Neutrophil (primary cell): ENCODE data around the gene GOLGA6L10.
"Not testable (repeated sequence)": the region's sequence is repeated elsewhere in the genome, so short reads cannot be mapped to it uniquely, and the experiment has no call there.

Experiments used
- H3K27ac ChIP-seq: fragments of 200-600 bp; sonication (generic); 2 replicates; pipeline ENCODE4 v1.5.1; 2016; ENCODE audit warnings: mild to moderate bottlenecking, moderate library complexity
- H3K27me3 ChIP-seq: fragments of 200-600 bp; sonication (generic); 2 replicates; pipeline ENCODE4 v1.6.0; 2016; ENCODE audit warnings: mild to moderate bottlenecking
- H3K36me3 ChIP-seq: fragments of 200-600 bp; sonication (generic); 2 replicates; pipeline ENCODE4 v1.5.1; 2017
- H3K4me1 ChIP-seq, 2 experiments: fragments of 200-600 bp in 1 of 2; sonication (generic) in 1 of 2; 1 replicate in 1 of 2; 2 replicates in 1 of 2; pipeline versions ENCODE4 v1.5.1 to v1.6.1; 2013 to 2016; ENCODE audit warnings: low read depth in 1 of 2, low read length in 1 of 2, mild to moderate bottlenecking in 1 of 2, moderate library complexity in 1 of 2; ENCODE audit not compliant: control insufficient read depth in 1 of 2, insufficient read depth in 1 of 2
- H3K4me3 ChIP-seq, 2 experiments: fragments of 200-600 bp in 1 of 2; sonication (generic) in 1 of 2; 1 replicate in 1 of 2; 2 replicates in 1 of 2; pipeline ENCODE4 v1.5.1; 2013 to 2016; ENCODE audit warnings: low read depth in 1 of 2, low read length in 1 of 2, mild to moderate bottlenecking in 1 of 2, moderate library complexity in 1 of 2
- H3K9me3 ChIP-seq: fragments of 200-600 bp; sonication (generic); 2 replicates; pipeline ENCODE4 v1.5.1; 2016
- CTCF ChIP-seq: fragments of 200-600 bp; sonication (generic); IDR thresholded peaks from 2 replicates; pipeline ENCODE4 v1.5.1; 2016; ENCODE audit warnings: antibody characterized with exemption

Gene GOLGA6L10

GRCh38 chr15:82303956-82304777 is 45.1 kb downstream of the GOLGA6L10 start:
- H3K4me3 ChIP-seq: no peak overlapping the region
- no peaks in the 10 kb centered on the region for H3K9me3 ChIP-seq

DNA sequence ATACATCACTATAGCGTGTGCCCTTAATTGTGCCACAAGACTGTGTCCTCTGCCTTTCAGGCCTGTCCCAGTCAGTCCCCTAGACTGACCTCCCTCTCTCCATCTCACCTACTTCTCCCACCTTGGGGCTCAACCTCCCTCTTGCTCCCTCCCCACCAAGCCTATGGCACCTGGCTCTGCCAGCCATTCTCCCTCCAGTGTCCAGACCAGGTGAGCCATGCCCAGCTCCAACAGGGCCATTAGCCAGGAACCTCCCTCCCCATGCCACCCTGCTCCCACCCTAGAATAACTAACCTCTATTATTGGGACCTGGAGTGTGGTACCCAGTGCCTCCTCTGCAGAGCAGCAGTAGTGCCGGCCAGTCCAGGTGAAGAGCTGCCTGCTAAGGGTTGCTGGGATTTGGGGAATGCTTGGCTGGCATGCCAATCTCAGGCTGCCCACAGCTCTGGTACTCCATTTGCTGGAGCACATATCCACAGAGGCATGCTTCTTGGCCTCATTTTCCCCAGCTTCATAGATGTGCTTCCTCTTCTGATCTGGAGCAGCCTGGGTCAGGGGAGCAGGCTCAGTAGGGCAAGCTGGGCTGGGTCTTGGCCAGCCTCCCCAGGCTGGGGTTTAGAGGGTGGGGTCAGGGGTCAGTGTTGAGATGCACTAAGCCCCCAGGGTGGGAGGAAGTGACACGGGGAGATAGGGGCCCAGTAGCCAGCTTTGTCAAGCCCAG is 47.8 kb downstream of the GOLGA6L10 start:
- no peak for TF ChIP-seq CTCF
- no peaks in the 10 kb centered on the region for H3K9me3 ChIP-seq
- no peaks in the 10 kb centered on the region for H3K4me1 ChIP-seq
- no peak overlapping the region for H3K4me3 ChIP-seq
- peaks cover 13% of the 10 kb centered on the region for H3K27me3 ChIP-seq
- H3K36me3 ChIP-seq: no peaks in the 10 kb centered on the region
- H3K27ac ChIP-seq: no peak overlapping the region

More at GRCh38 chr15:82303956-82304777, 45.1 kb downstream of the GOLGA6L10 start:
- Histone ChIP-seq H3K4me1 (no peaks in the 10 kb centered on the region), H3K27ac (no peak overlapping the region), H3K27me3 (no peaks in the 10 kb centered on the region), H3K36me3 (no peaks in the 10 kb centered on the region)
- no peak for TF ChIP-seq CTCF

DNA sequence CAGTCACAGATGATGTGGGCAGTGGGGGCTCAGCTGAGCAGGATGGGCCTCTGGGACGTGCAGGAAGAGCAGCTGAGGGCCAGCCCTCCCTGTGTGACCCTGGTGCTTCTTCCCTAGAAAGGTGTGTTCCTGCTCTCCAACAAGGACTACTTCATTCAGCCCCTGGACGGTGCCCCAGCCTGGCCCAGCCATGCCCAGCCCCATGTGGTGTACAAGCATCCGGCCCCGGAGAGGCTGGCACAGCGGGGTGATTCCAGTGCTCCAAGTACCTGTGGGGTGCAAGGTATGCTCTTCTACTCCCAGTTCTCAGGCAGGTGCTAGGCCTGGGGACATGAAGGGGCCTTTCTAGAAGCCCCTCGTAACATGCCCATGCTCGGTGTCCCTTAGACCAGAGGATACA is 48.4 kb downstream of the GOLGA6L10 start:
- TF ChIP-seq CTCF: no peak
- no peaks in the 10 kb centered on the region for H3K4me1 ChIP-seq
- H3K27me3 ChIP-seq: peaks cover 13% of the 10 kb centered on the region

DNA sequence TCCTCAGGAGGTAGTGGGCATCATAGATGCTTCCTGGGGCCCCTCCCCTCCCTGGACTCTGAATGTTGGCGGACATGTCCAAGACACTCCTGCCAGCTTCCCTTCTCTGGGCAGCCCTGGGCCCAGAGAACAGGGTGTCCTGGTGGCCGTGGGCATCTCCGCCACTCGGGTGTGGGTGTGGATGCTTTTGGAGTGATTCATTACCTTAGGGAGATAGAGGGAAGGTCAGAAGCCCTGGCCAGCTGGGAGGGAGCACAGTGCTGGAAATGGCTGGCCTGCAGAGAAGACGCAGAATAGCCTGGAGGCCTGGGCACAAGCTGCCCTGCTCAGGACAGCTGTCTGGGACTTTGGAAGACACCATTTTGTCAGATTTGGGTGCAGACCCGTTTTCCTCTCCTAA is 48.9 kb downstream of the GOLGA6L10 start:
- H3K9me3 ChIP-seq, H3K36me3 ChIP-seq, H3K4me3 ChIP-seq, H3K4me1 ChIP-seq, H3K27ac ChIP-seq: not testable (repeated sequence)
- peaks cover 13% of the 10 kb centered on the region for H3K27me3 ChIP-seq

More for the DNA sequence above, 48.4 kb downstream of the GOLGA6L10 start:
- no peak overlapping the region for H3K4me3 ChIP-seq
- H3K9me3 ChIP-seq: no peaks in the 10 kb centered on the region
- H3K36me3 ChIP-seq: no peaks in the 10 kb centered on the region
- H3K27ac ChIP-seq: no peak overlapping the region

DNA sequence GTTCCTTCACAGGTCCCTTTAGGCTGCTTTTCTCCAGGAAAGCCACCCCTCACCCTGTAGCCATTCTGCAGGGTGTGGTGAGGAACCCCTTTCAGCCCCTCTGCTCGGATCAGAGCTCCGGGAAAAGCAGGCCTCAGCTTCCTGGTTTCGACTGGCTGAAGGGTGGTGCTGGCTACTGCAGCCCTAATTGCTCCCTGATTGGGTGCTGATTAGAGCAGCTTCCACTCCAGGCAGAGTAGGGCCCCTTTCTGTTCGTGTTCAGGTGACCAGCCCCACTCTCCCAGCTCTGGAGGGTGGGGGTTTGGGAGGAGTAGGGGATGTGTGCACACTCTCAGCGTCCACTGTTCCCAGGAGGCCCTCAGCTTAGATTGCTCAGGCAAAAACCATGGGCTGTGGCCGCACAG is 49.8 kb downstream of the GOLGA6L10 start:
- H3K27me3 ChIP-seq: peaks cover 13% of the 10 kb centered on the region
- H3K4me3 ChIP-seq, H3K4me1 ChIP-seq, H3K36me3 ChIP-seq, H3K27ac ChIP-seq, H3K9me3 ChIP-seq: not testable (repeated sequence)

DNA sequence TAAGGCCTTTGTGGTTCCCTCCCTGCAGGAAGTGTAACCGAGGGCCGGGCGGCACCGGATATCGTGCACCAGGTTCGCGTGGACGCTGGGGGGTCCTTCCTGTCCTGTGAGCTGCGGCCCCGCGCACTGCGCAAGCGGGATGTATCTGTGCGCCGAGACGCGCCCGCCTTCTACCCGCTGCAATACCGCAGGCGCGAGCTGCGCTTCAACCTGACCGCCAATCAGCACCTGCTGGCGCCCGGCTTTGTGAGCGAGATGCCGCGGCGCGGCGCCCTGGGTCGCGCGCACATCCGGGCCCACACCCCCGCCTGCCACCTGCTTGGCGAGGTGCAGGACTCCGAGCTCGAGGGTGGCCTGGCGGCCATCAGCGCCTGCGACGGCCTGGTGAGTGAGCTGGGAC is 50.8 kb downstream of the GOLGA6L10 start:
- H3K4me3 ChIP-seq: no peak overlapping the region

More for the DNA sequence above, 50.8 kb downstream of the GOLGA6L10 start:
- no peaks in the 10 kb centered on the region for H3K4me1 ChIP-seq
- peaks cover 13% of the 10 kb centered on the region for H3K27me3 ChIP-seq
- no peak overlapping the region for H3K27ac ChIP-seq
- H3K9me3 ChIP-seq: no peaks in the 10 kb centered on the region
- TF ChIP-seq CTCF: no peak
- no peaks in the 10 kb centered on the region for H3K36me3 ChIP-seq
